ENCODE data around the gene SDC4.

GRCh38 chr20:45308117-45308778 lies 40.0 kb downstream of the SDC4 start, which contains the start of gene MATN4:
- TF ChIP-seq EZH2phosphoT487 (IDR thresholded peaks at IDR 0.05; ENCODE audit: insufficient read depth, low read depth) (no peak), EZH2 (IDR thresholded peaks at IDR 0.05; ENCODE audit: insufficient read depth, poor library complexity, severe bottlenecking) (no peak)
